GM19099 (cell line): ENCODE data around the gene FBXO47.

Source experiments
- POLR2A ChIP-seq: IDR thresholded peaks from 3 replicates; pipeline ENCODE4 v1.6.1; 2011; ENCODE audit warnings: low read depth; ENCODE audit not compliant: insufficient read length; ENCODE audit errors: extremely low read depth

The FBXO47 gene, protein sequence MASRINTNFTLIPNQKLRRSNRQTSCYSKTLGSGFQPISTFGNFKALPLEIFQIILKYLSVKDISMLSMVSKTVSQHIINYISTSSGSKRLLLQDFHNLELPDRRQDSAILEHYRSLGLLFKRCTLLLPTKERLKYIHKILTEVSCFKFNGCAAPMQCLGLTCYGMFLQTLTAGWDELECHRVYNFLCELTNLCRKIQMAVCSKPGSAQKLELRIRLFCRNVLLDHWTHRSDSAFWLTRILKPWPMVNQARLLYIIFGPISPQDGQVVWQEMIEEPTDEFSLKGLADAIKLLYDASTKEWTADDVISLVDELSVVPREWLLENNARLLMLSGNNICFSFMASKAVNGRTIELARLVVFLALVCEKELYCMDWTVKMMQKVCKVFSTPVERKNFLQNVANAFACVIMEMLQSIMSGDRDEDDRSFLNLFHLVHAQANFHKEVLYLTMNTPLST

DNA sequence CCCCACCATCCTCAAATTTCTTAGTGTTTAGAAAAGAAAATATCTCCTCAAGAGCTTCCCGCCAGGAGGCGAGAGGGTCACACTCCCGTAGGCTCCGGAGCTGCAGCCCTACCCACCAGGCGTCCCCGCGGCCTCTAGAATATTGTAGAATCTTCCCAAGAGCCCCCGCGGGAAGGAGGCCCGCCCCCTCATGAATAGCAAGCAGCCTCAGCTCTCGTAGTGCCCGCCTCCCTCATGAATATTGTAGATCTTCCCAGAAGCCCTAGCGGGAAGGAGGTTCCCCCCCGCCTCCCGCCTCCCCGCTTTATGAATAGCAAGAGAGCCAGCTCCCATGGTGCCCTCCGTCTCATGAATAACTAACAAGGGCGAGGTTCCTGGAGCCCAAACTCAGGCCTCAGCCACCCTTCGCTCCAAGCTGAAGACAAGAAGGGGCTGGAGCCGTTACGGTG lies at the start of gene FBXO47:
Gene FBXO47 (minus strand): TSS at position 114 of the 449 bp plus-strand sequence. CDS start 4,378 bp downstream, outside the sequence.
- TF ChIP-seq POLR2A, result no peak

DNA sequence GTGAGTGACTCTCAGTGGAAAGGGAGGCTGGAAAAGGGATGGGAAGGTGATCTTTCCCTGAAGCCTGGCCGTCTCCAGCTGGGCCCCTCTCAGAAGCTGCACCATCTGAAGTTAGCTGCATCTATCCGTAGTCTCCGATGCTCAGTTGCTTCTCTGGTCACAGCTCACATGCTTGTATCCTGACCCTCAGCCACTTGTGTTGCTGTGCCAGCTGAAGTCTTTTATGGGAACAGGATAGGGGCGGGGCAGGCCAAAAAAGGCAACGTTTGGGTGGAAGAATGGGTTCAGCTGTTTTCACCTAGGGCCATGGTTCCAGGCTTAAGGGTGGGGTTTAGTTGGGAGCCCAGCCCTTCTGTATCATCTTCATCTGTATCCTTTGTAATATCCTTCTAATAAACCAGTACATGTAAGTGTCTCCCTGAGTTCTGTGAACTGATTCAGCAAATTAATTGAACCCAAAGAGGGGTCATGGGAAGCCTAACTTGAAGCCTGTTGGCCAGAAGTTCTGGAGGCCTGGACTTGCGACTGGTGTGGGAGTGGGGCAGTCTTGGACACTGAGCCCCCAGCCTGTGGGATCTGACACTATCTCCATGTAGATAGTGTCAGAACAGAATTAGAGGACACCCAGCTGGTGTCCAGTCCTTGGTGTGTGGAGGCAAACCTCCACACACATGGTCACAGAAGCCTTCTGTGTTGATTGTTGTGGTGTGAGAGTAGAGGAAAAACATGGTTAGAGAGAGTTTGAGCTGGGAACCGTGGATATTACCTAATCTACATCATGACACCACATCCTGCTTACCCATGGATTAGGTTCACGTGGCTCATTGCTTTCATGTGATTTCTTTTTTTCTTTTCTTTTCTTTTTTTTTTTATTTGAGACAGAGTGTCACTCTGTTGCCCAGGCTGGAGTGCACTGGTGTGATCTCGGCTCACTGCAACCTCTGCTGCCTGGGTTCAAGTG lies 49.3 kb upstream of the FBXO47 start:
- TF ChIP-seq POLR2A, result no peak

DNA sequence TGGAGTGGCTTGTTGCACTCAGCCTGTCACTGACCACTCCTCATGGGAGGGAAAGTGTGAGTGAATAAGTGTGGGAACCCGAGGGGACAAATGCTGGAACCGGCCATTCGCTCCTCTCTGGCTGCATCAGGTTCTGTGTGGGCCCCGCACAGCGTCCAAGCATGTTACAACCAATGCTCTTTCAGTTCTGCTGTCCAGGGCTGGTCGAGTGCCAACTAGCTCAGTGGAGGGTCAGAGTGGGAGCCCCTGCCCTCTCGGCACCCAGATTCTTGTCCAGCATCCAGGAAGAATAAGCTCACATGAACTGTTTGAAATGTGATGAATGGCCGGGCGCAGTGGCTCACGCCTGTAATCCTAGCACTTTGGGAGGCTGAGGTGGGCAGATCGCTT lies 48.3 kb upstream of the FBXO47 start:
- no peak for TF ChIP-seq POLR2A

DNA sequence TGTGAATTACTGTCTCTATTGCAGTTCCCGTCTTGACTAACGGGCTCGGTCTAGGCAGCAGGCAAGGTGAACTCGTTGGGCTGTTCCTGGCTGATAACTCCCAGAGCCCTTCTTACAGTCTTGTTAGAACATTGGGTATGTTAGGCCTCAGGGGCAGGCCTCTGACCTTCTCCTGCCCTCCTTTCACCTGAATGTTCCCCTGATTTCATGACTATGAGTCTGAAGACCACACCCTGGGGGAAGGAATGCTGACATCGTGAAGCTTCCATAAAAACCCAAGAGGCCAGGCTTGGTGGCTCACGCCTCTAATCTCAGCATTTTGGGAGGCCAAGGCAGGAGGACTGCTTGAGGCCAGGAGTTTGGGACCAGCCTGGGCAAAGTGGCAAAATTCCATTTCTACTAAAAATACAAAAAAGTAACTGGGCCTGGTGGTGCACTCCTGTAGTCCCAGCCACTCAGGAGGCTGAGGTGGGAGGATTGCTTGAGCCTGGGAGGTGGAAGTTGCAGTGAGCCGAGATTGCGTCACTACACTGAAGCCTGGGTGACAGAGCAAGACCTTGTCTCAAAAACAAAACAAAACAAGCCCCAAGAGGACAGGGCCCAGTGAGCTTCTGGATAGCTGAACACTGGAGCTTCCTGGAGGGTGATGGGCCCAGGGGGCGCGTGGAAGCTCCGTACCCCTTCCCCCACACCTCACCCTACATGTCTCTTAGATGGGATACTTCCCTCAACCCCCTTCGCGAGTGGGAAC lies 47.8 kb upstream of the FBXO47 start:
- TF ChIP-seq POLR2A, result no peak

DNA sequence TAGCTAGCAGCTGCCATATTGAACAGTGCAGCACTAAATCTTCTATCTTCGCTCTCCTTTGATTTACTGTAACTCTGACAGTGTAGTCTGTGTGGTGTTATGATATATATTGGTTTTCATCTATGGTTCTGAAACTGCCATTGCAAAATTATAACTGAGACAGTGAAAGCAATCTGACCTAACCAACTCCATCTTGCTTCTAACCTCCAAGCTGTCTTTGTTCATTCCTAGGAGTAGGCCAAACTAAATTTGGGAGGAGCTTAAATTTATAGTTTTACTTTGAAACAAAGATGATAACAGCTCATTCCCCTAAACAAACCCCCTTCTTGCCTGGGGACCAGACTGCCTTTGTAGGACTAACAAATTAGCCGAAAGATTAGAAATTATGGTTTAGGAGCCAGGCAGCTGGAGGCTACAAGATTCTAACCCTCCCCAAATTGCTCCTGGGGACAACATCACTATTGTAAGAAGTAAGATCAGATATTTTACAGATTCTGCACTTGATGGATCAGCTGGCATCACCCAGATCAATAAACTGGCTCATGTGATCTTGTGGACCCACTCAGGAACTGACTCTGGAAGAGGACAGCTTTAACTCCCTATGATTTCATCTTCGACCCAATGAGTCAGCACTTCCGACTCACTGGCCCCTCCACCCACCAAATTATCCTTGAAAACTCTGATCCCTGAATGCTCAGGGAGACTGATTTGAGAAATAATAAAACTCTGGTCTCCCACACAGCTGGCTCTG lies 47.0 kb upstream of the FBXO47 start:
- no peak for TF ChIP-seq POLR2A

DNA sequence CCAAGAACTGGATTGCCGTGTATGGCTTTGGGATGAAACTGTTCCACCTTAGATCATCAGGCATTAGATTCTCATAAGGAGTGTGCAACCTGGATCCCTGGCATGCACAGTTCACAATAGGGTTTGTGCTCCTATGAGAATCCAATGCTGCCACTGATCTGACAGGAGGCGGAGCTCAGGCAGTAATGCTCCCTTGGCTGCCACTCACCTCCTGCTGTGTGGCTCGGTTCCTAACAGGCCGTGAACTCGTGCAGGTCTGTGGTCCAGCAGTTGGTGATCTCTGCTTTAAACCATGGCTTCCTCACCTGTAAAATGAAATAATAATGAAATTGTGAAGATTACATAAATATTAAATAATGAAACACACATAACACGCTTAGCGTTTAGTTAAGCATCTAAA lies 45.5 kb upstream of the FBXO47 start:
- TF ChIP-seq POLR2A, result no peak

DNA sequence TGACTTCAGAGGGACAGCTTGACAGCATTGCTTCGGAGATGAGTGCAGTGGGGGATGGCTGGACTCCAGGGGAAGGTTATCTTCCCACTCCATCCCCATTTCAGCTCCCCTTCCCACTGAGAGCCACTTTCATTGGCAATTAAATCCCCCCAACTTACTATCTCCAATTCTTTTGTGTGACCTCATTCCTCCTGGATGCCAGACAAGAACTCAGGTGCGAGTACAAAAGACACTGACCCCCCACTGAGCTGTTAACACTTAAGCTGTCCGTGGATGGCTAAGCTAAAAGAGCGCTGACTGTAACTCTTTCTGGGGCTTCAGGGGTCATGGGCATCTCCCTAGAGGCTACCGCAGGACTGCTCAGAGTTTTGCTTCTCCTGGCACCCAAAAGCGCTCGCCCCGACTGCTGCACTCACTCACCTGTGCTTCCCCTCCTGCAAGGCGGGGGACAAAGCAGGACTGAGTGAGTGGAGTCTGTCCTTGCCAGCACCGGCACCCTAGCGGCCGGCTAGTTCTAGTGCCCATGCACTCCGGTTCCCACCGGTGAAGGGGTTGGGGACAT lies 44.8 kb upstream of the FBXO47 start:
- TF ChIP-seq POLR2A, result no peak

DNA sequence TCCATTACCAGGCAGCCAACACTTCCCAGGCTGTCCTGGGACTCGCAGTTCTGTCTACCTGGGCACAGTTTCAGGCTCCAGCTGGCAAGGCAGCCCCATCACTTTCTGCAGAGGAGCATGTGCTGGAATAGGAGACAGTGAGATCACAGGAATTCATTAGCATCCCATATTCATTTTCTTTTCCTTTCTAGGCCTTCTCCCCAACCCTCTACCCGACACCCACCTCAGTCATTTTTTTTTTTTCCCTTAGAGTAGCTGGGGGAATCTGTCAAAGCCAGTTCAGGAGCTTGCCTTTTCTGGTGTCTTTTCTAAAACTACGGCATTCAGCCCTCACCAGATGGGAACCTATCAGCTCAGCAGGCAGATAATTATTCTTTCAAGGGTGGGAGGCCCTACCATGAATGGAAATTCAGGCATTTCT lies 42.4 kb upstream of the FBXO47 start:
- no peak for TF ChIP-seq POLR2A

DNA sequence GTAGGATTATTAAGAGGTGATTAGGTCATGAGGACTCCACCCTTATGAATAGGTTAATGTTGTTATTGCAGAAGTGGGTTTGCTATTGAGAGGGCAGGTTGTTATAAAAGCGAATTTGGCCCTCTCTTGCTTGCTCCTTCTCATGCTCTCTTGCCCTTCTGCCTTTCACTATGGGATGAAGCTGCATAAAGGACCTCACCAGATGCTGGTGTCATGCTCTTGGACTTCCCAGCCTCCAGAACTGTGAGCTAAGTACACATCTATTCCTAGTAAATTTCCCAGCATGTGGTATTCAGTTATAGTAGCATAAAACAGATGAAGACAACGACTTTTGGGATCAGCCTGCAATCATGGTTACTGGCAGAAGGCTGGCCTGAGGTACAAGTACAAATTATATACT lies 41.4 kb upstream of the FBXO47 start:
- TF ChIP-seq POLR2A, result no peak

DNA sequence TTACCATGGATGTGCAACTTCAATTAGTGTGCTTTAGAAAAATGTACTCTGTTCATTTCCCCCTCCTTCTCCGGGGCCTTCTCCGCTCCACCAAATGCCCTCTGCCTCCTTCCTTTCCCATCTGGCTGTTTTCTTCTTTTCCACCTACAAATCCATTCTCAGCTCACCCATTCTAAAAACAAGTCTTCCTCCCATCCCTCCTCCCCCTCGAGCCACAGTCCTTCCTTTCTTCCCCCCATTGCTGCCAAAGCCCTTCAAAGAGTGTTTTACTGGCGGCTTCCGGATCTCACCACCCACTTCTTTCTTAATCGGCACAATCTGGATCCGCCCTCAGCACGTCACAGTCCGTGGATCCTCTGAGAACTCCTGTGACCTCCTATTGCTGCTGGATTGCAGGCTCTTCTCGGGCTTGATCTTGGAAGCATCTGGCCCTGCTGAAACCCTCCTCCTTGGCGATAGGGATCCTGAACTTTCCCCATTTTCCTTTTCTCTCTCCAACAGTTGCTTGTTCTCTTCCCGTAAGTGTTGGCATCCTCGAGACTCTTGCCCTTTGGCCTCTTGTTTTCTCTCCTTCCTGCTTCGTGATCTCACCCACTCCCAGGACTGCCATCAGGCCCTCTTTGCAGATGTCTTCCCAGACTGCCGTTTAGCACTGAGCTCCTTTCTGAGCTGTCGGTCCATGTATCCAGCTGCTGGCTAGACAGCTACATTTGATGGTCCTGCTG lies 36.0 kb upstream of the FBXO47 start:
- no peak for TF ChIP-seq POLR2A

DNA sequence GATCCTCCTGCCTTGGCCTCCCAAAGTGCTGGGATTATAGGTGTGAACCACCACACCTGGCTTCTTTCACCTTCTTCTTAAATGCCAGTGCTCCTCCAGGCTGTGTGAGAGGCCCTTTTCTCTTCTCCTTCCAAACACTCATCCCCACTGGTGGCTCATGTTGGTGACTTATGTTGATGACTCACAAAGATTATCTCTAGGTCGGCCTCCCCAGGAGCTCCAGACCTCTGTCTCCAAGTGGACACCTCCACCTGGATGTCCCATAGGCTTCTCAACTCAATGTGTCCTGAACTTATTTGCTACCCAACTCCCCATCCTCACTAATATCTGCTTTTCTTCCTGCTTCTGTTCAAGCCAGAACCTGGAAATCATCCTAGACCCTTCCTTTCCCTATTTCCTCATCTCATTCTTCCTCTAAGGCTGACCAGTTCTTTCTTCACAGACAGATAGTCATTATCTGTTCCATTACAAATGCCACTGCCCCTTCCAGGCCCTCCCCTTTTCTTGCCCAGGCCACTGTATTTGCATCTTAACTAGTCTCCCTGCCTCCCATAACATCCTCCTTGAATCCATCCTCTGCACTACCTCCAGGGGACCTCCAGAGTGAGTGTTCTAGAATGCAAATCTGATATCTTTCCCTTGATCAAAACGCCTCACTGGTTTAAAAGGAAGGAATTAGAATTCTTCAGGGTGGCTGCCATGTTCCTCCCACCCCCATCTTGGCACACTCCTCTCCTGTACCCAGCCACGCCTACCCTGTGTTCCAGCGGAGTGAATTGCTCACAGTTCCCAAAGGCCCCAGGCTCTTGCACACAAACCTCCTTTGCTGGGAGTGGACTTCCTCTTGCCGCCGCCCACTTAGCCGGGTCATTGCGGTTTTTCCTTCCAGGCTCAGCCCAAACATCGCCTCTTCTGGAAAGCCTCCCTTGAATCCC lies 34.8 kb upstream of the FBXO47 start:
- no peak for TF ChIP-seq POLR2A

DNA sequence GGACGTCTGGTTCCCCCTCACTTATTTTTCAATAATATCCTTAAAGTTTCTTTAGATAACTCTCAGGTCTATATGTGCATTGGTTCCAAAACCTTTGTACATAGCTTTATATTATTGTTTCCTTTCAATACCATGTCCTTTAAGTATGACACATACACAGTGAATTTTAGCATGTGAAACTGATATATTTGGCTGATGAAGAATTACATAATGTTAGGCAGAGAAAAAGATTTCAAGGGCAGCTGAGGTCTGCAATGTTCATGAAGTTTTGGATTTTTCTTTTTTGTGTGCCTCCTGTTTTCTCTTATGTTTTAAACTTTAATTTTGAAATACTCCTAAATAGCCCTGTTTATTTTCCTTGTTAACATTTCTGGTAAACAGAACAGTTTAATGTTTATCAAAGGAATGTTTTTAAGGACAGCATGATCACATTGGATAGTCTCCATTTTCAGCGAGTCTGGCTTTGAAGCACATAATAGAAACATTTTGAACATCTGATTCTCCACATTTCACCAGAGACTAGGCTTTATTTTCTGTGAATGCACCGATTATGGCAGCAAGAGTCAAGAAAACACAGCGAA lies 32.9 kb upstream of the FBXO47 start:
- no peak for TF ChIP-seq POLR2A
